Glomerular endothelial cell (primary cell): ENCODE data around the gene ALDH1L1. TPM values are rescaled to one million over a fixed set of nuclear protein-coding genes. Genes with fewer than 3 reads are reported as not detected.

Source experiments
- DNase-seq: peaks from one replicate; pipeline ENCODE4 v3.0.0-alpha.2; 2011; ENCODE audit warnings: low read depth, low spot score; ENCODE audit errors: extremely low read depth
- total RNA-seq: library from RNA; depleted of rRNA; stranded (reverse); fragments of >200 nt; gene quantifications from 2 replicates; pipeline ENCODE4 v1.2.3, GENCODE V29; 2015

Gene ALDH1L1
- total RNA-seq, 1 donor from 2014 or later = not detected

GRCh38 chr3:126155819-126156218, 24.6 kb downstream of the ALDH1L1 start:
- DNase-seq = no peak

- DNase-seq = no peak
Observed at GRCh38 chr3:126155280-126155640, 25.1 kb downstream of the ALDH1L1 start.

- no peak for DNase-seq
Observed at GRCh38 chr3:126154391-126155279, 25.8 kb downstream of the ALDH1L1 start.

GRCh38 chr3:126153695-126154360, 26.6 kb downstream of the ALDH1L1 start:
- no peak for DNase-seq

GRCh38 chr3:126152901-126153694, 27.3 kb downstream of the ALDH1L1 start:
- DNase-seq = no peak

- no peak for DNase-seq
Observed at GRCh38 chr3:126152458-126152857, 27.9 kb downstream of the ALDH1L1 start.

GRCh38 chr3:126151562-126152302, 28.7 kb downstream of the ALDH1L1 start:
- DNase-seq = no peak

GRCh38 chr3:126149960-126150515, 30.3 kb downstream of the ALDH1L1 start:
- no peak for DNase-seq

GRCh38 chr3:126149256-126149902, 31.0 kb downstream of the ALDH1L1 start:
- no peak for DNase-seq

- no peak for DNase-seq
Observed at GRCh38 chr3:126147932-126148683, 32.3 kb downstream of the ALDH1L1 start.

- DNase-seq = no peak
Observed at GRCh38 chr3:126147147-126147931, 33.0 kb downstream of the ALDH1L1 start.

GRCh38 chr3:126146525-126147146, 33.8 kb downstream of the ALDH1L1 start:
- DNase-seq = no peak

GRCh38 chr3:126146034-126146433, 34.4 kb downstream of the ALDH1L1 start:
- no peak for DNase-seq

GRCh38 chr3:126142652-126143051, 37.7 kb downstream of the ALDH1L1 start:
- DNase-seq = no peak

- no peak for DNase-seq
Observed at GRCh38 chr3:126137490-126138130, 42.8 kb downstream of the ALDH1L1 start.

GRCh38 chr3:126136428-126137220, 43.8 kb downstream of the ALDH1L1 start:
- DNase-seq = no peak
